NK-92 (cell line): ENCODE data around the gene ANKRD52.
"Not testable (repeated sequence)": the region's sequence is repeated elsewhere in the genome, so short reads cannot be mapped to it uniquely, and the experiment has no call there.

Source experiments
- DNase-seq: peaks from one replicate; lab custom pipeline; 2025; ENCODE audit not compliant: unreplicated experiment; lab: John Stamatoyannopoulos, UW

Gene ANKRD52

DNA sequence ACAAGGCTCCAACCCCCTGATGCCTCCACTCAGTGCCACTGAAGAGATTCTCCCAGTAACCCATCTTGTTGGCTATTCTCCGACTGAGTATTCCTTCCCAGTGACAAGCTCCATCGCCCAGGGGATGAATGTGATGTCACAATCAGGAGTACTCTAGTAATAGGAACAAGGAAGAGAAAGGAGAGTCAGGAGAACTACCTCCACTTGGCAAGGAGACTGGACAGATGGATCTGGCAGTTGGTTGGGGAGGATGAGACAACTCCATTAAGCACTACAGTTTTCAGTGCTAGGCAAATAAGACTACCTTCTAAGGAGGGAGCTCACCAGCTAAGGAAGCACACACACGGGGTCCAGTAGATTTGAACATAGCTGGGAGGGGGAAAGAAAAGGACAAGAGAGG, 41.7 kb downstream of the ANKRD52 start:
- no peak for DNase-seq

DNA sequence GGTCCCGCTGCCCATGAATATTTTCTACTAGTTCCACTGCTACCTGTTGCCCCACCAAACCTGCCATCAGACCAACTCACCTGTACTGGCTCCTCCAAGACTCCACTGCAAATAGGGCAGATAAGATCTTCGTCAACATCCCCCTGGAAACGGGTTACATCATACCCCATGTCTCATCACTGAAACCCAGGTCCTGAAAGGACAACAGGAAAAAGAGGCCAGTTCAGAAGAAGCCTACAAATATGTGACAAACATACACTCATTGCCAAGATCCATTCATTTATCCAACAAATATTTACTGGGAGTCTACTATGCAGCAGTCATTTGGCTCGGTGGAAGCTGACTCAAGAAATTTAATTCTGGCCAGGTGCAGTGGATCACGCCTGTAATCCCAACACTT, 44.3 kb downstream of the ANKRD52 start:
- DNase-seq = no peak

DNA sequence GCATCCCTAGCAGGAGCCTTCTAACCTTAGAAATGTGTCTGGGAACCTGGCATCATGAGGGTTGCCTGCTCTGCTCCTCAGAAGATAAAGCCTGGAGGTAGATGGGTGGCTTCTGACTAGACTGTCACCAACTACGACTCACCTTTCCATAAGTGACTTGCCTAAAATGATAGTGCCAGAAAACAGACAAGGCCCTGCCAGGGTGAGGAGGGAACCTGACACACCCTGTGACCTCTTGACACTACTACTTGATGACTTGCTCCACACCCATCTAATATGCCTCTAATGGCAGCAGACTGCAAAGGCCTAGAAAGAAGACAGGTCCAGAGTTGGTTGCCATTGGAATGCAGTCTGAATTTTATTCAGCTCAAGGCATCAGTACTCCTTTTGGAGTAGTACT, 45.8 kb downstream of the ANKRD52 start:
- no peak for DNase-seq

DNA sequence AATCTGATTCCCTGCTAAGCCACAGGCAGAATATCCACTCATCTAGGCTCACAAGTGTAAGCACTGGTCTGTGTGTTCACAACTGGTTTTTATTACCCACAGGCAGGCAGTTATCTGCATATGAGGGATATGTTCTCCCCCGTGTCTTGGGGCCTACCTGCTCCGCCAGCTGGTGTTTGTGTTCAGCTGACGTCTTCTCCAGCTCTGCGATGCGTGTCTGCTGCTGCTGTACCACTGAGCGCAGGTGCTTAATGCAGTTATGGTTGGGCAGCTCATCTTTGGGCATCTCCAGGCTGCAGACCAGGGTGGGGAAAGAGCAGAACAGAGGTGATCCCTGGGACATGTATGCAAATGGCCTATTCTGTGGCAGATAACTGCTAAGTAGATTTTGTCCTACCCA, 50.2 kb downstream of the ANKRD52 start:
- no peak for DNase-seq

DNA sequence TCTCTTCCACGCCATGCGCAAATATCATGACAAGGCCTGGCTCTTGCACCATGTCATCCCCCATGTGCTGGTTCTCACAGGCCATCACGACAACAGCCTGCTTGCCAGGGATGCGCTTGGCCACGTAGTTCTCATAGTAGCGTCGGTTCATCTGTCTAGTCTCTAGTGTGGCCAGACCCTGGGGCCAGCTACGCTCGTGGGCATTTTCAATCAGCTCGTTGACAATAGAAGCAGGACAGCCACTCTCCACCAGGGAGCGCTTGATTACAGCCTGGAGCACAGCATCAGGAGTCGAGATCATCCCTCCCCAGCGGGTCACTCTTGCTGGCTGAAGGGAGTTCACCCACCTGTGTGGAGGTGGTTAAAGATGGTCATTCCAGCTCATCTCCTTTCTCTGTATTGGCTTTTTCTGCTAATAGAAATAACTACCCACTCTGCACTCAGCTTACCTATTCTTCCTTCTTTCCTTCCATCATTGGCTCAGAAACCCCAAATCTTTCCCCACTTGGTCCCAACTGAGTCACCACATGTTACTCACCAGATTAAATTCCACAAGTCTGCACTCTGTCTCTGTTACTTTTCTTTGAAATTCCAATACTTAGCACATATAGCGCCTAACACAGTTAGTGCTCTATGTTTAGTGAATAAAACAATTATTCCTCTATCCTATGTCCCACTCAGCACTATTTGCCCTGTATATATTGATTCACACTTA, 51.6 kb downstream of the ANKRD52 start:
- DNase-seq = no peak

DNA sequence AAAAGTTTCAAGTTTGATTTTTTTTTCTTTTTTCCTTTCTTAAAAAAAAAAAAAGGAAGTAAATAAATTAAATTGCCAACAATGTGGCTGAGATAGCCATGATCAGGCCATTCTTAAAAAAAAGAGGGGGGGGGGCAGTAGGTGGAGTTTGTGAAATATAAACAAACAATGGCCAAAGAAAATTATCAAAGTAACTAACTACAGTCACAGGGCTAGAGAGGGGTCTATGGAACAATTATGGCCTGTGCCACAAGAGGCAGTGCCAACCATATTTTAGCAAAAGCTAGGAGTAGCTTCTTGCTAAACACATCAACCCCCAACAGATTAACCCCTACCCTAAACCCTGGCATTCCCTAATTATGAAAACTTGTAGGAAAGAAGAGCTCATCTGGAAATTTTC, 52.7 kb downstream of the ANKRD52 start:
- no peak for DNase-seq

DNA sequence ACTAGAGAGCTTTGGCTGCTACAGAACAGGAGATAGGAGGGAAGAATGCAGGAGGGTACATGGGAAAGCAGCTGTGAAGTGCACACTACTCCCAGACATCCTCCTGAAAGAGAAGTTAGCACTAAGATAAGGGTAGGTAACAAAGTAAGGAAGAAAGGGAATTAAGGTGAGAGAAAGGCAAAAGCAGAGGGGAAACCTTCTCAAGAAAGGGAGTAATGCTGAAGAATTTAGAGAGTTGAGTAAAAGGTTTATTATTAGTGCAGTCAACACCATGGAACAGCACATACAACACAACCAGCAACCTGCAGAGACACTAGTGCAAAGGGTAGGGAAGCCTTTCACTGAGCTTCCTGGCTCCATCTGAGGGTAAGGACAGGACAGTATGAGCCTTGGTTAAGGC, 53.9 kb downstream of the ANKRD52 start:
- no peak for DNase-seq

DNA sequence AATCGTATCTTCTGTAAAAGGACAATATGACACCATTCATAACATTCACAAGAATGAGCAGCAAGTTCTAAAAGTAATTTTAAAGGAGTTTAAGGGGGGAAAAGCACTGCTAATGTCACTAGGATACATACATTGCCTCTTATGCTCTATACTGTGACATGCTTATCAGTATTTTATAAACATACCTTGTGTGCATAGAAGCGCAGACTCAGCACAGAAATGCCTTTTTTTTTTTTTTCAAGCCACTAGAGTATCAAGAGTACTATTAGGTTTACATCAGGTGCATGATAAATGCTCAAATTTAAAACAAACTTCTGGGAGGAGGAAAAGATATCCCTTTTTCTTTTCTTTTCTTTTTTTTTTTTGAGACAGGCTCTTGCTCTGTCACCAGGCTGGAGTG, 55.3 kb downstream of the ANKRD52 start:
- no peak for DNase-seq

DNA sequence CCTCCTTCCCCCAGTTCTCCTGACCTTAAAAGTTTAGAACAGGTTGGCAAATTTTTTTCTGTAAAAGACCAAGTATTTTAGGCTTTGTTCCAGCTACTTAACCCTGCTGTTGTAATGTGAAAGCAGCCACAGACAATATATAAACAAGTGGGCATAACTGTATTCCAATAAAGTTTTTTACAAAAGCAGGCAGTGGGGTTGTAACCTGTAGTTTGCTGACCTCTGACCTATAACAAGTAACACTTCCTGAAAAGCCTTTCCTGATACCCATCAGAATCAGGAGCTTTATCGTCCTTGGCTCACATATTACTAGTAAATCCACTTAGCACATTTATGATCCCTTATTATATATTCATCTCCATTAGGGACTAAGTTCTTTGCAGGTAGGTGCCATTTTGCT, 55.8 kb downstream of the ANKRD52 start:
- DNase-seq = no peak

DNA sequence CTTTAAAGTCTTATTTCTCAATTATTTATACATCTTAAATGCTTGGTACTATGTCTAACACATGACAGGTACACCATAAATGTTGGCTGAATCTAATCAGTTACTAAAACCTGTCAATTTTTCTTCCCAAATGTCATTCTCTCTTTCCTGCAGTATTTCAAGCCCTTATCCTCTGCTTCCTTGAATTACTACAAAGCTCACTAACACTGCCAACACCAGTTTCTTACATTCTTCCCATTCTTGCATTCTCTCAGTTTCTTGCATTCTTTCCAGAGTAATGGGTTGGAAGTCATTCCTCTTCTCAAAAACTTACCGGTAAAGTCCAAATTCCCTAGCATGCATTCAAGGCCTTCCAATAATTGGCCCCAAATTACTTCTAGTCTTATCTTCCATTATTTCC, 59.3 kb downstream of the ANKRD52 start:
- no peak for DNase-seq

DNA sequence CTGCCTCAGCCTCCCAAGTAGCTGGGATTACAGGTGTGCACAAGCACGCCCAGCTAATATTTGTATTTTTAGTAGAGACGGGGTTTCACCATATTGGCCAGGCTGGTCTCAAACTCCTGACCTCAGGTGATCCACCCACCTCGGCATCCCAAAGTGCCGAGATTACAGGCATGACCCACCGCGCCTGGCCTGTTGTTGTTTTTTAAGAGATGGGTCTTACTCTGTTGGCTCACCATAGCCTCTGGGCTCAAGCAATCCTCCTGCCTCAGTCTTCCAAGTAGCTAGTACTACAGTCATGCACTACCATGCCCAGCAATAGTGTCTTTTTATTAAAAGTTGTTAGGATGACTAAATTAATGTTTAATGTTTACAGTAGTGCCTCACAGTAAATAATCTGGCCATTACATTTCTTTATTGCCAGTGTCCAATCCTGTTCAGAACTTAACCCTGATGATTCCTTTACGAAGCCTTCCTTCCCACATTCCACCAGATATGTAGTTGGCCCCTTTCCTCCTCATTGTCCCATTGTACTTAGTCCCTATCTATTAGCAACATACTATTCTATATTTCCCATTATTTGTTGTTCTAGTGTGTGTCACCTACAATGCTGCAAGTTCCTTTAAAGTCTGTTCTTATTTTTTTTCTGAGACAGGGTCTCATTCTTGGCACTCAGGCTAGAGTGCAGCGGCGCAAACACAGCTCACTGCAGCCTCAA, 60.1 kb downstream of the ANKRD52 start:
- no peak for DNase-seq

DNA sequence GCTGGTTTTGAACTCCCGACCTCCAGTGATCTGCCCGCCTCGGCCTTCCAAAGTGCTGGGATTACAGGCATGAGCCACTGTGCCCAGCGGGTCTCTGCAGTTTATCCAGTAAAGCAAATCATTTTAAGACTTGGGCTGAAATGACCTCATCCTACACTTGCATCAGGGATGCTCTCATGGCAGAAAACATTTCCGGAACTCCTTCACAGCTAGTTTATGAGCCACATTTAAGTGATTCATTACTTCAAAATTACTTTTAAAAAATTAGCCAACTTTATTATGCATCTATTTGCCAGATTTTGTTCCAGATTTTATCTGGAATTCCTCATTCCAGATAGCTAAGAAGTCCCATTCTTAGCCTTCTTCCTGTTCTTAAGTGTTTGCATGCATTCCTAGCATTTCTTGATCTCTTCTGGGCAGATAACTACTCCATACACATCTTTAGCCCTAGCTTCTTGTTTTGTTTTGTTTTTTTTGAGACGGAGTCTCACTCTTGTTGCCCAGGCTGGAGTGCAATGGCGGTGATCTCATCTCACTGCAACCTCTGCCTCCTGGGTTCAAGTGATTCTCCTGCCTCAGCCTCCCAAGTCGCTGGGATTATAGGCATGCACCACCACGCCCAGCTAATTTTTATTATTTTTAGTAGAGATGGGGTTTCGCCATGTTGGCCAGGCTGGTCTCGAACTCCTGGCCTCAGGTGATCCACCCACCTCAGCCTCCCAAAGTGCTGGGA, 61.2 kb downstream of the ANKRD52 start:
- DNase-seq = not testable (repeated sequence)

DNA sequence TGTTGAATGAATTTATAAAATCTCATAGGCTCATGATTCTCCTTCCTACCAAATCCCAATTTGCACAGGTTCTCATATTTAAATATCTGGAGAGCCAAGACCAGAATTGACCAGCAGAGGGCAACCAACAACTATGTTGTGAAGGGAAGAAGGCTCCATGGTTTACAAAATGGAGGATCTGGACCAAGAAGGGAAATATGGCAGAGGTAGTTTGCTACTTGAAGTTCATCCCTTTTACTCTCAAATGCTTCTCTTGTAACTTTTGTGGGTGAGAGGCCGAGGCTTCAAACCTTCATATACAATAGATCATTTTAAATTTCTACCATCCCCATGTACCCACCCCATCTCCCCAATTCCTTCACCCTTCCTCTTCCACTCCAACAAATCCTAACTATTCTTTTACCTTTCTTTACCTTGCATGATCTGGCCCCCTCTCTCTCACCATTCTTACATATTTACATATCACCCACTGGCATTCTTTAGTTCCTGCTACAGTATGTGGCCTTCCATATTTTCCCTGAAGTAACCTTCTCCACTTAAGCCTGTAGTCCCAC, 65.1 kb downstream of the ANKRD52 start:
- DNase-seq = no peak

DNA sequence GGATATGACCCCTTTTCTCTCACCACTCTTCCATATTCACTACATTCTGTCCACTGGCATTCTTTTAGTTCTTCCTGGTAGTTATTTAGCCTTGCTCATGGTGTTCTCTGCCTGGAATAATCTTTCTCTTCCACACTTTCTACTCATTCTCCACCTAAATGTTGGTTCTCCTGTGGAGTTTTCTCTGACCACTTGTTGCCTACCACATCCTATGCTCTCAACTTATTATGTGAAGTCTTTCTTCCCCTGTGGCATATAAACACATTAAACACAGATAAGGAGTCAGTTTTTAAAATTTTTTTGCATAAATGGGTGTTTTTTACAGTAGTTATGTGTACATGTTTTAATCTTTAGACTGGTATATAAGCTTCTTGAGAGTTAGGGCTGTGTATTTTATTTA, 65.6 kb downstream of the ANKRD52 start:
- DNase-seq = no peak

DNA sequence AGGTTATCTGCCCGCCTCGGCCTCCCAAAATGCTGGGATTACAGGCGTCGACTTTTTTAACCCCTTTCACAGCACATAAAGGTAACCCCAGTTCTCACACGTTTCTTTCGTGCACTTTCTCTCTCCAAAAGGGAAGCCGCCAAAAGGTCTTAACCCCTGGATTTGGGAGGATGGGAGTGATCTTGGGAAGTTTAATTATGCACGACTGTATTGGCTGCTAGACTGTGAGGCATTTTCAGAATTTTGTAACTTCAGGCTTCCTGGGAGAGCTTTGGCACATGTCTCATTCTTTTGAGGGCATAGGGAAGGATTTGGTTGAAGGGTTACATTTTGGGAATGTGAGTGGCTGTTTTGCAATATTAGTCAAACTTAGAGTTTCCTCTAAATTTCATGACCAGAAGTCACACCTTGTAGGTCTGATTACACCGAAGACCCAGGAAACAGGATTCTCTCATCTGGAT, 67.5 kb downstream of the ANKRD52 start:
- DNase-seq = no peak

DNA sequence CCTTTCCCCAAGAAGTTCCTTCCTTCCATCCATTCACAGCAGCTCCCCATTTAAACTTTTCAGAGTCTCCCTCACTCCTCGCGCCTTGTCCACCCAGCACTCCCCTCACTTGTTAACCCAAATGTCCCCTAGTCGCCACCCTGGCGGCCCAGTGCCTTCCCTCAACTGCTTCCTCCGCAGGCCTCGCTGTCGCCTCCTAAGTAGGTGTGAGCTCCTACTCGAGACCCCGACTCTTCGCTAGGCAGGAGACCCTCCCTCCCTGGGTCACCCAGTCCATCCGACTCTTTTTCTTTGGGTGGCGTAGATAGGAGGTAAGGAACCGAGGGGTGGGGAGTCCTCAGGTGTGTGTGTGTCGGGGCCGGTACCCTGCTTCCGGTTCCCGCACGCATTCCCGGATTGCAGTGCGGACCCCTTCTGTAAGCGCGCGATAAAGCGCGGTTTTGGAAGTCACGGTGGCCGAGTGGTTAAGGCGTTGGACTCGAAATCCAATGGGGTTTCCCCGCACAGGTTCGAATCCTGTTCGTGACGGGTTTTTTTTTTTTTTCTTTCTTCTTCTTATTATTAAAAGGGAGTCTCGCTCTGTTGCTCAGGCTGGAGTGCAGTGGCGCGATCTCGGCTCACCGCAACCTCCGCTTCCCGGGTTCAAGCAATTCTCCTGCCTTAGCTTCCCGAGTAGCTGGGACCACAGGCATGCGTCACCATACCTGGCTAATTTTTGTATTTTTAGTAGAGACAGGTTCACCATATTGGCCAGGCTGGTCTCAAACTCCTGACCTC, 68.1 kb downstream of the ANKRD52 start:
- no peak for DNase-seq

DNA sequence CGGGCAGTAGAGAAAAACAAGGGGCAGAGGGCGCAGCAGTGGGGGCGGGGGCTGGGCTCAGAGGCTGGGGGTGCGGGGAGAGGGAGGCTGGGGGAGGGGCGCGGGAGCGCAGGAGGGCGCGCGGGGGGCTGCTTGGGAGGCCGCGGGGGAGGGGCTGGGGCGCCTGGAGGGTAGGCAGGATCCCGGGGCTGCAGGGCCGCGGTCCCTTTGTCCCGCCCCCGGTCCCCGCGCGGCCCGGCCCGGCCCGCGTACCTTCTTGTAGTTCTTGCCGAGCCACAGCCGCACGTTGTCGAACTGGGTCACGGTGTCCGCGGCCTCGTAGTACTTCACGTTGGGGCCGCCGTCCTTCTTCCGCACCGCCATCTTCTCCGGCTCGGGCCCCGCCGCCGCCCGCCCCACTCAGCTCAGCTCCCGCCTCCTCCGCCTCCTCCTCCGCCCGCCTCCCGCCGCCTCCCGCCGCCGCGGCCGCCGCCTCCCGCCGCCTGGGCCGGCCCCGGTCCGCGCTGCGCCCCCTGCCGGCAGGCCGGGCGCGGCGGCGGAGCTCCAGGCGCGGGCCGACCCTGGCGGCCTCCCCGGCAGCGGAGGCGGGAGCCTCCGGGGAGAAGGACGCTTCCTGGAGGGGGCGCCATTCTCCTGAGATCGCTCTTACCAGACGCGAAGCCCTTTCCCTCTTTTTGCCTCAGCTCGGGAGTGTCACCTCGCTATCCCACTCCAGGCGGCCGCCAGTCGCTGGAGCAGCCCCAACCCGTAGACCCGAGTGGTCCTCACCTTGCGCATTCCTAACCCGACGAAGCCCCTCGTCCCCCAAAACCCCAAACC, 68.9 kb downstream of the ANKRD52 start, which contains the start of gene SMARCC2:
TSS of gene SMARCC2 (minus strand) at position 385 of the 819 bp plus-strand sequence. CDS start at position 363, 22 bp downstream.
- DNase-seq = no peak

DNA sequence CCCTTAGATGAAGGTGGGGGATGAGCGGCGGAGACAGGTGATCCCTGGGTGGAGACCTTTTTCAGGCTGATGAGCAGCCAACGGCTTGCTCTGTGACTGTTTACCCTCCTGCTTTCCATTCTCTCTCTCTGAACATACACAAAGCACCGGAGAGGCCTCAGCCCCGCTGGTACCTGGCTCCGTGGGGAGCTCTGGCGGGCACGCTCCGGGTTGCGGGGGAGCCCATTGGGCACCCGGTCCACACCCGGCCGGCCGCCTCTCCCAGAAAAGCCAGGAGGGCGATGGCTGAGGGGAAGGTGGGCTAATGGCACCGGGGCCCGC, 69.4 kb downstream of the ANKRD52 start:
- no peak for DNase-seq

DNA sequence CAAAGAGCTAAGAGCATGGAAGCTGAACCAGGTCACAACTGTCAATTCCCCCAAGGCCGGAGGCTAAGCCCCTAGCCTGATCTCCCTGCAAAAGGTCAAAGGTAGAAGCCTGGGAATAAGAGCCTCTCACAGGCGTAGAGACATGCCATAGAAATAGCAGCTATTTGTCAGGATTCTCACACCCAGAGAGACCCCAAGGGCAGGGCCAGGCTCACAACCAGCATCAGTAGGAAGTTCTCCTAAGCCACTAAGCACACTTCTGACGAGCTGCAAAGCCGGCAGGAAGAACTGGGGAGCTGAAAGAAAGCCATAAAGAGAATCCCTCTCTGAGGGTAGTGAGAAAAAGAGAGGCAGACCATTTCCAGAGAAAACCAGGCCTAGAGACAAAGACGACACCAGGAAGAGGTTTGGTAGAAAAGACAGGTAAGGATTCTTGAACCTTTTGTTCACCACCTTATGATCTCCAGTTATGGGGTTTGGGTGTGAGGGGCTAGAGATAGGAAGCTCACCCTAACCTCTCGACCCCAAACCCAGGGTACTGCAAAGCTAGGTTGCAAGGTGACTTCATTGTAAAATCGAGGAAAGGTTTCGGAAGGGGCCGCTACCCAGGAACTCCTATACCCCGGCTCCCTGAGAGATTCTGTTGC, 69.9 kb downstream of the ANKRD52 start:
- DNase-seq = no peak
